ENCODE data around the gene ARHGAP1. TPM values are rescaled to one million over a fixed set of nuclear protein-coding genes. Genes with fewer than 3 reads are reported as not detected.
"Not testable (repeated sequence)": the region's sequence is repeated elsewhere in the genome, so short reads cannot be mapped to it uniquely, and the experiment has no call there.

ARHGAP1 gene
- total RNA-seq, 1 donor from 2014 or later, result 21.6 TPM

DNA sequence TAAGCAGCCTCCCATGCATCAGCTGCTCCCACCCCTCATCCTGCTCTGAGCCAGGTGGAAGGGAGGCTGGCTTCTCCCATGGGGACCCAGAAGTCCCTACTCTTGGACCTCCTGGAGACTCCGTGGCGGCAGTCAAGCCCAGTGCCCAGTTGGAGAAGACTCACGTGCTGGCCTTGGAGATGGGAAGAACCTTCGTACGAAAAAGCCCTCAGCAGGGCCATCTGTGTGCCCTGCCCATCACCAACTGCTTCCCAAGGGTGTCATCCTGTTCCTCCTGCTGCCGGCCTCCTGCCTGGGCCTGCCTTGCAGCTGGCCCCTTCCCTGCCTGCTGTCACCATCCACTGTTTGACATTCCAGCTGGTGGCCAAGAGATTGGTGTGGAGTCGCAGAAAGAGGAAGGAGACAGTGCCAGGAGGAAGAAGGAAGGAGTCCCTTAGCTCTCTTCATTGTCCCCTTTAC, 28.0 kb downstream of the ARHGAP1 start:
- DNase-seq, result no peak

DNA sequence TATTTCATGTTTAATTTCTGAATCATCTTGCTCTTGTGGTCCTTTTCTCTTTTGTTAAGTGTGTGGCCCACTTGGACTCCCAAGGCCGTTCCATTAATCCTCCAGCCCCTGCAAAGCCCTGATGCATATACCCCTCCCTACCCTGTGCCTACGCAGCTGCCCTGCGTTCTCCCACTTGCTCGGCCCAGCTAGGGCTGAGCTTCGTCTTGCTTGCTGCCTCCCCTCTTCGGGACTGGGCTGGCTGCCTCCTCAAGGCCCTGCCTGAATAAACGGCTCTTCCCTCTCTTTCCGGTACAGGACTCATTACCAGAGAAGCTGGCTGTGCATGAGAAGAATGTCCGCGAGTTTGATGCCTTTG, 28.5 kb downstream of the ARHGAP1 start:
- no peak for DNase-seq

DNA sequence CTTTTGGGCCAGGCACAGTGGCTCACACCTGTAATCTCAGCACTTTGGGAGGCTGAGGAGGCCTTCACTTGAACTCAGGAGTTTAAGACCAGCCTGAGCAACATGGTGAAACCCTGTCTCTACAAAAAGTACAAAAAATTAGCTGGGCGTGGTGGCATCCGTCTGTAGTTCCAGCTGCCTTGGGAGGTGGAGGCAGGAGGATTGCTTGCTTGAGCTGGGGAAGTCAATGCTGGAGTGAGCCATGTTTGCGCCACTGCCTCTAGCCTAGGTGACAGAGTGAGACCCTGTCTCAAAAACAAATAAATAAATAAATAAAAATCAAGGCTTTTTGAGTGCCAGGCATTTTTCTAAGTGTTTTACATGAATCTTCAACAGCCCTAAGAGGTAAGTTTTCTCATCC, 29.9 kb downstream of the ARHGAP1 start:
- DNase-seq, result not testable (repeated sequence)

- DNase-seq, result no peak
These were observed 30.7 kb downstream of the ARHGAP1 start for GRCh38 chr11:46669711-46670139.

DNA sequence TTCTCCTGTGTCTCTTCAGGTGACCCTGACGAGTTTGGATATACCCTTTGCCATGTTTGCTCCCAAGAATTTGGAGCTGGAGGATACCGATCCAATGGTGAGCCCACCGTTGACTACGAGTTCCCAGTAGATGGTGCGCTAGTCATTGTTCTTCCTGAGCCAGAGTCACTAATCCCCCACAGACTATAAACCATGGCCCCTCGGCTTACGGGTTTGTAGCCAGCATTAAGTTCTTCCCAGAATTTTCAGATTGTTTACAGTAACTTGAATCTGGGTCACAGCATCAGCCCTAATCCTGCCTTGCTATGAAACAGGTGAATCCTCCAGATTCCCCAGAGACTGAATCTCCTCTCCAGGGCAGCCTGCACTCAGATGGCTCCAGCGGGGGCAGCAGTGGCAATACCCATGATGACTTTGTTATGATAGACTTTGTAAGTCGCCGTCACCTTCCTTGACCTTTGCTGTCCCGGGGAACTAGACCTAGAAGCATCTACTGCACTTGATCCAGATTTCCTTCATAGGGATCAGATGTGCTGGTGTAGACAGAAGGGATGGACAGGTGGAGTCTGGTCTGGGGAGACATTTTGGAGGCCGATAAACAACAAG, 31.8 kb downstream of the ARHGAP1 start:
- DNase-seq, result no peak

GRCh38 chr11:46667043-46667481, 33.4 kb downstream of the ARHGAP1 start:
- DNase-seq, result no peak

- no peak for DNase-seq
These were observed 33.9 kb downstream of the ARHGAP1 start for GRCh38 chr11:46666516-46666915.

DNA sequence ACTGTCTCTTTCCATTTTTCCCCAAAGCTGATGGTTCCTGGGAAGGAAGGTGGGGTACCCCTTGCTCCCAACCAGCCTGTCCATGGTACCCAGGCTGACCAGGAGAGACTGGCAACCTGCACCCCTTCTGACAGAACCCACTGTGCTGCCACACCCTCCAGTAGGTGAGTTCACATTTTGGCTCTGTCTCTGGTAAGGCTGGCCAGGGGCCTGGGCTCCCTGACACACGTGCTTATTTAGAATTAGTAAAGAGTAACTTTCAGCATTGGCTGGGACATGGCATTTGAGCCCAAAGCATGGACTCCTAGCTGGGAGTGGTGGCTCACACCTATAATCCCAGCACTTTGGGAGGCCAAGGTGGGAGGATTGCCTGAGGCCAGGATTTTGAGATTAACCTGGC, 35.1 kb downstream of the ARHGAP1 start:
- DNase-seq, result no peak

GRCh38 chr11:46664612-46665011, 35.8 kb downstream of the ARHGAP1 start:
- no peak for DNase-seq

GRCh38 chr11:46663277-46663940, 37.0 kb downstream of the ARHGAP1 start:
- no peak for DNase-seq

GRCh38 chr11:46662366-46662765, 38.1 kb downstream of the ARHGAP1 start:
- no peak for DNase-seq

GRCh38 chr11:46661836-46662235, 38.6 kb downstream of the ARHGAP1 start:
- no peak for DNase-seq

- no peak for DNase-seq
These were observed 40.5 kb downstream of the ARHGAP1 start for GRCh38 chr11:46659908-46660307.

DNA sequence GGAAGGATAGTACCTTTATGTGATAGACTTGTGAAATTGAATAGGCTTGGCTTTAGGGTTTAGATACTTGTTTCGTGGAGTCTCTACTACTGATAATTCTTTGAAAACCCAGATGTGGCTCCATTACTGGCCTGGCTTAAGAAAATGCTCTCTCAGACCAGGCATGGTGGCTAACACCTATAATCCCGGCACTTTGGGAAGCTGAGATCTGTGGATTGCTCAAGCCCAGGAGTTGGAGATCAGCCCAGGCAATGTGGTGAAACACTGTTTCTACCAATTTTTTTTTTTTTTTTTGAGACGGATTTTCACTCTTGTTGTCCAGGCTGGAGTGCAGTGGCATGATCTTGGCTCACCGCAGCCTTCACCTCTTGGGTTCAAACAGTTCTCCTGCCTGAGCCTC, 42.2 kb downstream of the ARHGAP1 start:
- no peak for DNase-seq

- DNase-seq, result no peak
These were observed 43.2 kb downstream of the ARHGAP1 start for GRCh38 chr11:46657186-46657585.

- no peak for DNase-seq
These were observed 44.8 kb downstream of the ARHGAP1 start for GRCh38 chr11:46655631-46656030.

- DNase-seq, result peak; percentile 95
These were observed 51.2 kb downstream of the ARHGAP1 start for GRCh38 chr11:46649180-46649738.

DNA sequence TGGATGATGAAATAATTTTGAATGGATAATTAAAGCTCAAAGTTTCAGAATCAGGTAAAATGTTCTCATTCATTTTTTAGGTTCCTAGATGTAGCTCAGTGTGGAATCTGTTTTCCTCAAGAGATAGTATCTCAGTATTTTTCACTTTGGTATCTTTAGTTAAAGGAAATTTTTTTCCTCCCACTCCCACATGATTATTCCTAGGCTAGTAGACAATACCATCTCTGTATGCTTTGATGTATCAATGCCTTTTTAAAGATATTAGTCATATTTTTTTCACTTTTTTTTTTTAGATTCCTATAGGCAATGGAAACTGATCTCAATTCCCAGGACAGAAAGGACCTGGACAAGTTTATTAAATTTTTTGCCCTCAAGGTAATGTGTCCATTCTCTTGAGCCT, 56.4 kb downstream of the ARHGAP1 start:
- no peak for DNase-seq

GRCh38 chr11:46643531-46643930, 56.9 kb downstream of the ARHGAP1 start:
- no peak for DNase-seq

- DNase-seq, result no peak
These were observed 57.6 kb downstream of the ARHGAP1 start for GRCh38 chr11:46642627-46643335.

DNA sequence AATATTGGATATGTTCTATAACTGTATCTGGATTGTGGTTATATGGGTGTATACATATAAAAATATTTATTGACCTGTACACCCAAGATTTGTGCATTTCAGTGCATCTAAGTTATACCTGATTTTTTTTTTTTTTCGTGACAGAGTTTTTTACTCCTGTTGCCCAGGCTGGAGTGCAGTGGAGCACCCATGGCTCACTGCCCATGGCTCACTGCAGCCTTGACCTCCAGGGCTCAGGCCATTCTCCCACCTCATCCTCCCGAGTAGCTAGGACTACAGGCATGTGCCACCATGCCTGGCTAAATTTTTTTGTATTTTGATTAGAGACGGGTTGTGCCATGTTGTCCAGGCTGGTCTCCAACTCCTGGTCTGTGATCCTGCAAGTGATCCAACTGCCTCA, 58.8 kb downstream of the ARHGAP1 start:
- DNase-seq, result no peak

- no peak for DNase-seq
These were observed 60.2 kb downstream of the ARHGAP1 start for GRCh38 chr11:46640036-46640788.
